ENCODE data around the gene BMPER.

GRCh38 chr7:33932832-33933468, 27.6 kb downstream of the BMPER start:
- TF ChIP-seq POLR2A (IDR thresholded peaks at IDR 0.05; ENCODE audit: low read depth, low read length): no peak
- no peak for TF ChIP-seq TAF1 (IDR thresholded peaks at IDR 0.05; ENCODE audit: borderline replicate concordance, low read depth, low read length)
- no peak for TF ChIP-seq POLR2AphosphoS5 (IDR thresholded peaks at IDR 0.05; ENCODE audit: low read depth, low read length)

All from GM12892 (cell line).